ENCODE data around the gene OR2V2. TPM values are rescaled to one million over a fixed set of nuclear protein-coding genes. Genes with fewer than 3 reads are reported as not detected.

The OR2V2 gene
- polyA plus RNA-seq, 2 of the 4 experiments (the other 2 are of a cell fraction), result not detected

- Histone ChIP-seq H3K4me2 (peak overlapping the region; percentile 76), H3K27ac (0 out of 6 replicates have a peak overlapping the region, but pooled peaks of 1 of the 2 experiments have one; percentile 33), H3K4me1 (peaks cover 29% of the 10 kb centered on the region), H3K9me3 (no peaks in the 10 kb centered on the region), H3K4me3 (peak overlapping the region; percentile 13; the same call in 1 of the 3 replicates)
- POLR2A ChIA-PET, result interaction anchor here (1.1 kb wide), 1 partner anchor 17 kb away, joined by 4 read pairs; no protein-coding TSS in a partner anchor
- peak in 1 of 2 experiments; percentile 70 for DNase-seq (ENCODE audit: low read depth in 1 of 2, low spot score in 1 of 2)
- FAIRE-seq, result no peak
- CTCF ChIA-PET, result interaction anchor here (0.6 to 2.2 kb wide), 29 partner anchors 8 to 400 kb away, joined by 3 to 26 read pairs (median 4); partner anchors contain the start of gene TRIM7
- WGBS (ENCODE audit: missing lambda C conversion rate), result 10% methylated on average over 11 of the region's 11 CpGs
- no peak for TF ChIP-seq RFX5 (IDR thresholded peaks at IDR 0.05)
- TF ChIP-seq EHF (CRISPR knock-in tag; IDR thresholded peaks at IDR 0.05), result no peak
- TF ChIP-seq MAZ (IDR thresholded peaks at IDR 0.05; ENCODE audit: borderline replicate concordance, low read depth, low read length), result no peak
- no peak for TF ChIP-seq HOXB5 (CRISPR knock-in tag; IDR thresholded peaks at IDR 0.05)
- TF ChIP-seq NFE2L2 (conservative IDR thresholded peaks at IDR 0.05; ENCODE audit: low read length), result no peak
- peak; percentile 73 for TF ChIP-seq CTCF (IDR thresholded peaks at IDR 0.05)
- TF ChIP-seq CHD2 (IDR thresholded peaks at IDR 0.05; ENCODE audit: low read length, partially characterized antibody), result no peak
- TF ChIP-seq GATA3 (IDR thresholded peaks at IDR 0.05; ENCODE audit: borderline replicate concordance), result peak; percentile 74
- no peak for TF ChIP-seq RNF2 (IDR thresholded peaks at IDR 0.05; ENCODE audit: borderline replicate concordance, low read depth)
- no peak for TF ChIP-seq HOXA7 (CRISPR knock-in tag; IDR thresholded peaks at IDR 0.05)
- TF ChIP-seq RCOR1 (IDR thresholded peaks at IDR 0.05; ENCODE audit: low read depth, low read length), result no peak
- TF ChIP-seq RAD21 (conservative IDR thresholded peaks at IDR 0.05 in 1 of 2, IDR thresholded peaks at IDR 0.05 in 1 of 2), result peak; percentile 43 to 46; a peak in 4 of 5 replicates
- no peak for TF ChIP-seq CBX2 (IDR thresholded peaks at IDR 0.05; ENCODE audit: borderline replicate concordance, low read depth)
- no peak for TF ChIP-seq MAFK (IDR thresholded peaks at IDR 0.05; ENCODE audit: partially characterized antibody)
- no peak for TF ChIP-seq EHMT2 (IDR thresholded peaks at IDR 0.05; ENCODE audit: low read depth)
- no peak for TF ChIP-seq POLR2A (IDR thresholded peaks at IDR 0.05; ENCODE audit: low read length)
- no peak for TF ChIP-seq PHF8 (IDR thresholded peaks at IDR 0.05; ENCODE audit: borderline replicate concordance, low read depth)
- TF ChIP-seq ZSCAN20 (CRISPR knock-in tag; IDR thresholded peaks at IDR 0.05), result no peak
- no peak for TF ChIP-seq HDAC2 (IDR thresholded peaks at IDR 0.05)
- TF ChIP-seq SMC3 (IDR thresholded peaks at IDR 0.05), result peak; percentile 52
- TF ChIP-seq ZC3H11A (IDR thresholded peaks at IDR 0.05), result no peak
- no peak for TF ChIP-seq E2F6 (IDR thresholded peaks at IDR 0.05; ENCODE audit: borderline replicate concordance, low read depth)
- no peak for TF ChIP-seq BHLHE40 (IDR thresholded peaks at IDR 0.05; ENCODE audit: low read depth, low read length)
- no peak for TF ChIP-seq REST (IDR thresholded peaks at IDR 0.05)
- TF ChIP-seq FOXS1 (CRISPR knock-in tag; IDR thresholded peaks at IDR 0.05), result no peak
- no peak for TF ChIP-seq HMGXB4 (CRISPR knock-in tag; IDR thresholded peaks at IDR 0.05; ENCODE audit: borderline replicate concordance)
- TF ChIP-seq FOSB (CRISPR knock-in tag; IDR thresholded peaks at IDR 0.05), result no peak
- TF ChIP-seq MYC (IDR thresholded peaks at IDR 0.05; ENCODE audit: borderline replicate concordance, low read length), result no peak
- ATAC-seq, result no peak
Observed at GRCh38 chr5:181167814-181168488, 20.6 kb downstream of the OR2V2 start.
